Fibroblast of lung (primary cell): ENCODE data around the gene MACROD1. TPM values are rescaled to one million over a fixed set of nuclear protein-coding genes. Genes with fewer than 3 reads are reported as not detected.
A peak's percentile ranks its signal among the peaks of the same experiment; 100 is the strongest.

Experiments
- DNase-seq, 2 donors: peaks; one replicate each; pipeline versions ENCODE4 v3.0.0 to v3.0.0-alpha.2; 2010; ENCODE audit warnings: low read depth in 2 of 2
- H2AFZ ChIP-seq: 2 replicates; pipeline ENCODE4 v1.5.1; 2012; ENCODE audit warnings: low read length, control low read depth, inconsistent platforms
- H3K27ac ChIP-seq: 2 replicates; pipeline ENCODE4 v1.5.1; 2011; ENCODE audit warnings: low read length, control low read depth; ENCODE audit not compliant: insufficient read depth
- H3K27me3 ChIP-seq: 2 replicates; pipeline ENCODE4 v1.5.1; 2011; ENCODE audit warnings: mild to moderate bottlenecking, low read length; ENCODE audit not compliant: control insufficient read depth, insufficient read depth
- H3K36me3 ChIP-seq: 2 replicates; pipeline ENCODE4 v1.5.1; 2011; ENCODE audit warnings: low read length; ENCODE audit not compliant: control insufficient read depth, insufficient read depth
- H3K4me1 ChIP-seq: 2 replicates; pipeline ENCODE4 v1.5.1; 2011; ENCODE audit warnings: low read length; ENCODE audit not compliant: control insufficient read depth, insufficient read depth; ENCODE audit errors: extremely low read depth
- H3K4me2 ChIP-seq: 2 replicates; pipeline ENCODE4 v1.5.1; 2011; ENCODE audit warnings: low read length, control low read depth; ENCODE audit not compliant: insufficient read depth; ENCODE audit errors: extremely low read depth
- H3K4me3 ChIP-seq, 4 experiments: fragments of 200-600 bp in 1 of 4; sonication (generic) in 1 of 4; replicated peaks in 1 of 4; 2 replicates each; pipeline ENCODE4 v1.5.1; 2011 to 2016; ENCODE audit warnings: low read length in 4 of 4, low read depth in 3 of 4, mild to moderate bottlenecking in 3 of 4, control low read depth in 2 of 4, inconsistent platforms in 1 of 4, mixed read lengths in 1 of 4; ENCODE audit not compliant: insufficient read depth in 1 of 4; ENCODE audit errors: control extremely low read depth in 1 of 4
- H3K79me2 ChIP-seq: 2 replicates; pipeline ENCODE4 v1.5.1; 2012; ENCODE audit warnings: mild to moderate bottlenecking, low read length, inconsistent platforms; ENCODE audit not compliant: control insufficient read depth, insufficient read depth
- H3K9ac ChIP-seq: 2 replicates; pipeline ENCODE4 v1.5.1; 2011; ENCODE audit warnings: mild to moderate bottlenecking, low read length, control low read depth; ENCODE audit not compliant: insufficient read depth
- H3K9me3 ChIP-seq: 2 replicates; pipeline ENCODE4 v1.5.1; 2012; ENCODE audit warnings: low read depth, low read length; ENCODE audit not compliant: control insufficient read depth, insufficient read depth
- H4K20me1 ChIP-seq: 2 replicates; pipeline ENCODE4 v1.5.1; 2011; ENCODE audit warnings: low read length; ENCODE audit not compliant: control insufficient read depth, insufficient read depth; ENCODE audit errors: extremely low read depth
- EZH2 ChIP-seq: IDR thresholded peaks from 2 replicates; pipeline ENCODE4 v1.5.1; 2012; ENCODE audit warnings: low read length, control low read depth, mild to moderate bottlenecking; ENCODE audit errors: missing control alignments
- polyA plus RNA-seq, 2 donors: library from polyadenylated mRNA; depleted of rRNA in 1 of 2; stranded (reverse) in 1 of 2; unstranded in 1 of 2; fragments of >200 nt; gene quantifications; 2 replicates each; pipeline ENCODE4 v1.2.1, GENCODE V29; 2011 to 2012; ENCODE audit warnings: missing spikeins in 1 of 2
- total RNA-seq: library from RNA; depleted of rRNA; stranded (reverse); fragments of >200 nt; gene quantifications from 2 replicates; pipeline ENCODE4 v1.2.1, GENCODE V29; 2014
- TF ChIP-seq, protein P1 (sequence below), 2 donors: IDR thresholded peaks in 1 of 2; conservative IDR thresholded peaks in 1 of 2; 1 replicate in 1 of 2; 2 replicates in 1 of 2; pipeline ENCODE4 v1.5.1; 2011 to 2012; ENCODE audit warnings: low read length in 2 of 2, control low read depth in 1 of 2, inconsistent platforms in 1 of 2, low read depth in 1 of 2, mild to moderate bottlenecking in 1 of 2

Gene MACROD1
- total and polyA plus RNA-seq, 2 donors (not counting 1 experiment from before 2014, with no cell fraction given): 8.8 to 24.8 TPM

DNA sequence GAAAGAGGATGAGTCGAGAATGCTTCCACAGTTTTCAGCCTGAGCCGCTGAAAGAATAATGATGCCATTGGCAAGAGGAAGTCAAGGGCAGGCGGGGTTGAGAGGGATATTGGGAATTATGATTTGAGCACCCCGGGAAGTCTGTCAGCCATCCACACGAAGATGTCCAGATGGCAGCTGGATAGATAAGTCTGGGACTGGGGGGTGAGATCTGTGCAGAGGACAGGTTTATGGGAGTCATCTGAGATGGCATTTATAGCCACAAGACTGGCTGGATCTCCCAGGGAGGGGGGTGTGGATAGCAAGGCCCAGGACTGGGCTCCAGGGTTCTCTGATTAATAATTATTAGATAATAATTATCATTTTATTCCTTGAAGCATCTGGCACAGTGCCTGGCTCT is 15.0 kb upstream of the MACROD1 start:
- Histone ChIP-seq H3K27ac (peak overlapping the region; percentile 62), H3K4me1 (peaks cover 17% of the 10 kb centered on the region), H3K4me2 (peak overlapping the region; percentile 90), H4K20me1 (no peaks in the 10 kb centered on the region), H3K27me3 (no peaks in the 10 kb centered on the region), H3K36me3 (peaks cover 5% of the 10 kb centered on the region), H3K4me3 (peak overlapping the region in 3 of 4 experiments; percentile 24 to 41 (median 33)), H3K9me3 (no peaks in the 10 kb centered on the region), H2AFZ (no peak overlapping the region), H3K79me2 (peaks cover 12% of the 10 kb centered on the region), H3K9ac (no peak overlapping the region)
- no peak for DNase-seq
- no peak for TF ChIP-seq EZH2
- TF ChIP-seq, protein P1, sequence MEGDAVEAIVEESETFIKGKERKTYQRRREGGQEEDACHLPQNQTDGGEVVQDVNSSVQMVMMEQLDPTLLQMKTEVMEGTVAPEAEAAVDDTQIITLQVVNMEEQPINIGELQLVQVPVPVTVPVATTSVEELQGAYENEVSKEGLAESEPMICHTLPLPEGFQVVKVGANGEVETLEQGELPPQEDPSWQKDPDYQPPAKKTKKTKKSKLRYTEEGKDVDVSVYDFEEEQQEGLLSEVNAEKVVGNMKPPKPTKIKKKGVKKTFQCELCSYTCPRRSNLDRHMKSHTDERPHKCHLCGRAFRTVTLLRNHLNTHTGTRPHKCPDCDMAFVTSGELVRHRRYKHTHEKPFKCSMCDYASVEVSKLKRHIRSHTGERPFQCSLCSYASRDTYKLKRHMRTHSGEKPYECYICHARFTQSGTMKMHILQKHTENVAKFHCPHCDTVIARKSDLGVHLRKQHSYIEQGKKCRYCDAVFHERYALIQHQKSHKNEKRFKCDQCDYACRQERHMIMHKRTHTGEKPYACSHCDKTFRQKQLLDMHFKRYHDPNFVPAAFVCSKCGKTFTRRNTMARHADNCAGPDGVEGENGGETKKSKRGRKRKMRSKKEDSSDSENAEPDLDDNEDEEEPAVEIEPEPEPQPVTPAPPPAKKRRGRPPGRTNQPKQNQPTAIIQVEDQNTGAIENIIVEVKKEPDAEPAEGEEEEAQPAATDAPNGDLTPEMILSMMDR (conservative IDR thresholded peaks at IDR 0.05 in 1 of 2, IDR thresholded peaks at IDR 0.05 in 1 of 2; ENCODE audit: low read depth in 1 of 2, low read length in 2 of 2): no peak

DNA sequence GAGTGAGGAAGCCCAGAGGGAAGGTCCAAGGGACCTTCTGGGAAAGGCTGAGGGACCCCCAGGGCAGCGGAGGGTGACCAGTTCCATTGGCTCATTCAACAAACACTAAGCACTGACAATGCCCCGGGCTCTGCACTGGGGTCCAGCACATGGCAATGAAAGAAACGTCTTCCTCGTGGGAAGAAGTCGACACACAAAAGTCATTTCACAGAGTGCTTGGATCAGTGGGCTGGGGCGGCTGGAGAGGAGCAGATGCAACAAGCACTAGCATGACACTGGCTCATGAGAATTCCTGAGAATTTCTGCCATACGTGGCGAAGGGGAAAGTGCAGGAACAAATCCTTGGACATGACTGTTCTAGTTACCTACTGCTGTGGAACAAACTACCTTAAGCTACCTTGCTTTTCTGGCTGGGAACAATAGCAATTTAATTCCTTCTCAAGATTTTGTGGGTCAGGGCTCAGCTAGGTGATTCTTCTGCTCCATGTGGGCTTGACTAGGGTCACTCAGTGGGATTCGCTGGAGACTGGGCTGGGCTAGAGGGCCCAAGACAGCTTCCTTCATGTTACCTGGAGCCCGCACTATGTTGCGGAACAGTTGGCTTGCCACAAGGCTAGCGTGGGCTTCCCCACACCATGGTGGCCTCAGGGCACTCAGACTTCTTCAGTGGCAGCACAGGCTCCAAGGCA is 13.2 kb upstream of the MACROD1 start:
- Histone ChIP-seq H3K27me3 (no peaks in the 10 kb centered on the region), H4K20me1 (no peaks in the 10 kb centered on the region), H3K36me3 (peaks cover 5% of the 10 kb centered on the region), H3K9me3 (no peaks in the 10 kb centered on the region), H3K27ac (no peak overlapping the region), H3K9ac (no peak overlapping the region), H3K79me2 (peaks cover 6% of the 10 kb centered on the region), H3K4me2 (no peak overlapping the region), H2AFZ (no peak overlapping the region), H3K4me3 (no peak overlapping the region), H3K4me1 (peaks cover 15% of the 10 kb centered on the region)
- TF ChIP-seq, protein P1 (conservative IDR thresholded peaks at IDR 0.05 in 1 of 2, IDR thresholded peaks at IDR 0.05 in 1 of 2; ENCODE audit: low read depth in 1 of 2, low read length in 2 of 2): no peak
- no peak for DNase-seq

DNA sequence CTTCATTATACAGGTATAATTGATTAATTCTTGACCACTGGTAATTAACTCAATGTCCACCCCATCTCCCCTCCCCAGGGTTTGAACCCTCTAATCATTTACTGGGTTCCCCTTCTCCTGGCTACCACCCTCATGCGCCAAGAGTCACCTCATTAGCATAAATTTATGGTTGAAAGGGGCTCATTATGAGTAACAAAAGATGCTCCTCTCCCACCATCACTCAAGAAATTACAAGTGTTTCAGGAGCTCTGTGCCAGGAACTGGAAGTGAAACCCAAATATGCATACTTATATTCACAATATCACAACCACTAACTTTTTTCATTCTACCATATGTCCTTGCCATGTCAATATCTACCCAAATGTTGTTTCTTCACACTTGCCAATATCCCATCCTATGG is 12.3 kb upstream of the MACROD1 start:
- no peak overlapping the region for H3K27ac ChIP-seq
- no peak for TF ChIP-seq EZH2
- TF ChIP-seq, protein P1 (conservative IDR thresholded peaks at IDR 0.05 in 1 of 2, IDR thresholded peaks at IDR 0.05 in 1 of 2; ENCODE audit: low read depth in 1 of 2, low read length in 2 of 2): no peak
- H3K4me2 ChIP-seq: no peak overlapping the region
- no peak overlapping the region for H3K9ac ChIP-seq
- H3K36me3 ChIP-seq: peaks cover 5% of the 10 kb centered on the region
- H3K27me3 ChIP-seq: no peaks in the 10 kb centered on the region
- H3K9me3 ChIP-seq: no peaks in the 10 kb centered on the region
- peaks cover 13% of the 10 kb centered on the region for H3K4me1 ChIP-seq
- no peaks in the 10 kb centered on the region for H4K20me1 ChIP-seq
- no peak overlapping the region for H3K4me3 ChIP-seq
- no peak overlapping the region for H2AFZ ChIP-seq
- H3K79me2 ChIP-seq: no peaks in the 10 kb centered on the region
- DNase-seq: no peak
